ENCODE data around the gene DNAJC22. TPM values are rescaled to one million over a fixed set of nuclear protein-coding genes. Genes with fewer than 3 reads are reported as not detected.

The DNAJC22 gene
- total and polyA plus RNA-seq, 9 of the 15 experiments (the other 6 are each of a cell fraction or from before 2014, with no cell fraction given) = 0.10 to 1.2 (median 0.47) TPM

DNA sequence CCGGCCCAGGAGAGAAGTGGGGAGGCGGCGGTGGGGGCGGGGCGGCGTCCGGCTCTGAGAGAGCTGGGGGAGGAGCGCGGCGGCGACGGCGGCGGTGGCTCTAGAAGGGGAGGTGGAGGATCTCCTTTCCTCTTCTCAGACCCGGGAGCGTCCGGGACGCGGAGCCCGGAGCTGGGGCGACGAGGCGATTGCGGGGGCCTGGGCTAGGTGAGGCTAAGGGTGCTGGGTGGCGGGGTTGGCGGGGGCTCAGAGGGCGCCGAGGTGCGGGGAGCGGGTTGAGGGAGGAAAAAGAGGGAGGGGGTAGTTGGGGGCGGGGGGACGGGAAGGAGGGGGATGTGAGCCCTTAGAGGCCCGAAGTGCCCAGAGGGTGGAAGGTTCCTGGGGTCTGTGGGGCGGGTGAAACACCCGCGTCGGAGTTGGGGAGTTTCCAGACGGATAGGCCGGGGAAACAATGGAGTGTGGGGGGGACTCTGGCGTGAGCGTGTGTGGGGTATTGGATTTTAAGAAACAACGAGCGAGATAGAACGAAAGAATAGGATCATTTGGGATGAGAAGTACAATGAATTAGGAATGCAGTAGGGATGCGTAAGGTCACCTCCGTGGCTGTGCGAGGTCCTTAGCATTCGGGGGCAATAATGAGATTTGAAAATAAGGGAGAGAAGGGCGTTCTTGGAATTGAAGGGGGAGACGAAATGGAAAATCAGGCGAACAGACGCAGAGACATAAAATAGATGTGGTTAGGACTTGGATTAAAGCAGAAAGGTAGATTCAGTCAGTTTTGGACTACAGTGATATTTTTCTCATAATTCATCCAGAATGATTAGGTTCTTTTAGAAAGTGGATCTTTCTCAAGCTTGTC is 20.9 kb downstream of the DNAJC22 start, which contains the start of gene SPATS2 (continued):
- TF ChIP-seq, protein P1, sequence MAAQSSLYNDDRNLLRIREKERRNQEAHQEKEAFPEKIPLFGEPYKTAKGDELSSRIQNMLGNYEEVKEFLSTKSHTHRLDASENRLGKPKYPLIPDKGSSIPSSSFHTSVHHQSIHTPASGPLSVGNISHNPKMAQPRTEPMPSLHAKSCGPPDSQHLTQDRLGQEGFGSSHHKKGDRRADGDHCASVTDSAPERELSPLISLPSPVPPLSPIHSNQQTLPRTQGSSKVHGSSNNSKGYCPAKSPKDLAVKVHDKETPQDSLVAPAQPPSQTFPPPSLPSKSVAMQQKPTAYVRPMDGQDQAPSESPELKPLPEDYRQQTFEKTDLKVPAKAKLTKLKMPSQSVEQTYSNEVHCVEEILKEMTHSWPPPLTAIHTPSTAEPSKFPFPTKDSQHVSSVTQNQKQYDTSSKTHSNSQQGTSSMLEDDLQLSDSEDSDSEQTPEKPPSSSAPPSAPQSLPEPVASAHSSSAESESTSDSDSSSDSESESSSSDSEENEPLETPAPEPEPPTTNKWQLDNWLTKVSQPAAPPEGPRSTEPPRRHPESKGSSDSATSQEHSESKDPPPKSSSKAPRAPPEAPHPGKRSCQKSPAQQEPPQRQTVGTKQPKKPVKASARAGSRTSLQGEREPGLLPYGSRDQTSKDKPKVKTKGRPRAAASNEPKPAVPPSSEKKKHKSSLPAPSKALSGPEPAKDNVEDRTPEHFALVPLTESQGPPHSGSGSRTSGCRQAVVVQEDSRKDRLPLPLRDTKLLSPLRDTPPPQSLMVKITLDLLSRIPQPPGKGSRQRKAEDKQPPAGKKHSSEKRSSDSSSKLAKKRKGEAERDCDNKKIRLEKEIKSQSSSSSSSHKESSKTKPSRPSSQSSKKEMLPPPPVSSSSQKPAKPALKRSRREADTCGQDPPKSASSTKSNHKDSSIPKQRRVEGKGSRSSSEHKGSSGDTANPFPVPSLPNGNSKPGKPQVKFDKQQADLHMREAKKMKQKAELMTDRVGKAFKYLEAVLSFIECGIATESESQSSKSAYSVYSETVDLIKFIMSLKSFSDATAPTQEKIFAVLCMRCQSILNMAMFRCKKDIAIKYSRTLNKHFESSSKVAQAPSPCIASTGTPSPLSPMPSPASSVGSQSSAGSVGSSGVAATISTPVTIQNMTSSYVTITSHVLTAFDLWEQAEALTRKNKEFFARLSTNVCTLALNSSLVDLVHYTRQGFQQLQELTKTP (IDR thresholded peaks at IDR 0.05; ENCODE audit: low read depth in 1 of 2, partially characterized antibody in 2 of 2) = no peak
- TF ChIP-seq DPF2 (IDR thresholded peaks at IDR 0.05) (peak; percentile 11; the same call in 1 of the 2 replicates), PHTF2 (CRISPR knock-in tag; IDR thresholded peaks at IDR 0.05) (no peak), RBFOX2 (IDR thresholded peaks at IDR 0.05; ENCODE audit: low read depth, low read length) (0 out of 2 replicates have a peak, but pooled peaks have one; percentile 40), KDM1A (IDR thresholded peaks at IDR 0.05) (peak in 1 of 2 experiments; percentile 50; a peak in 1 of 4 replicates), ZNF217 (CRISPR knock-in tag; IDR thresholded peaks at IDR 0.05) (no peak), KDM5B (IDR thresholded peaks at IDR 0.05; ENCODE audit: insufficient replicate concordance, low read depth, low read length) (peak; percentile 44), EP400 (IDR thresholded peaks at IDR 0.05) (no peak), ZFP30 (CRISPR knock-in tag; IDR thresholded peaks at IDR 0.05; ENCODE audit: borderline replicate concordance) (no peak), COPS2 (conservative IDR thresholded peaks at IDR 0.05) (no peak)
- TF ChIP-seq, protein P2, sequence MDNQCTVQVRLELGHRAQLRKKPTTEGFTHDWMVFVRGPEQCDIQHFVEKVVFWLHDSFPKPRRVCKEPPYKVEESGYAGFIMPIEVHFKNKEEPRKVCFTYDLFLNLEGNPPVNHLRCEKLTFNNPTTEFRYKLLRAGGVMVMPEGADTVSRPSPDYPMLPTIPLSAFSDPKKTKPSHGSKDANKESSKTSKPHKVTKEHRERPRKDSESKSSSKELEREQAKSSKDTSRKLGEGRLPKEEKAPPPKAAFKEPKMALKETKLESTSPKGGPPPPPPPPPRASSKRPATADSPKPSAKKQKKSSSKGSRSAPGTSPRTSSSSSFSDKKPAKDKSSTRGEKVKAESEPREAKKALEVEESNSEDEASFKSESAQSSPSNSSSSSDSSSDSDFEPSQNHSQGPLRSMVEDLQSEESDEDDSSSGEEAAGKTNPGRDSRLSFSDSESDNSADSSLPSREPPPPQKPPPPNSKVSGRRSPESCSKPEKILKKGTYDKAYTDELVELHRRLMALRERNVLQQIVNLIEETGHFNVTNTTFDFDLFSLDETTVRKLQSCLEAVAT (IDR thresholded peaks at IDR 0.05) = peak in 1 of 2 experiments; percentile 57; a peak in 1 of 4 replicates
- TF ChIP-seq, protein P3, sequence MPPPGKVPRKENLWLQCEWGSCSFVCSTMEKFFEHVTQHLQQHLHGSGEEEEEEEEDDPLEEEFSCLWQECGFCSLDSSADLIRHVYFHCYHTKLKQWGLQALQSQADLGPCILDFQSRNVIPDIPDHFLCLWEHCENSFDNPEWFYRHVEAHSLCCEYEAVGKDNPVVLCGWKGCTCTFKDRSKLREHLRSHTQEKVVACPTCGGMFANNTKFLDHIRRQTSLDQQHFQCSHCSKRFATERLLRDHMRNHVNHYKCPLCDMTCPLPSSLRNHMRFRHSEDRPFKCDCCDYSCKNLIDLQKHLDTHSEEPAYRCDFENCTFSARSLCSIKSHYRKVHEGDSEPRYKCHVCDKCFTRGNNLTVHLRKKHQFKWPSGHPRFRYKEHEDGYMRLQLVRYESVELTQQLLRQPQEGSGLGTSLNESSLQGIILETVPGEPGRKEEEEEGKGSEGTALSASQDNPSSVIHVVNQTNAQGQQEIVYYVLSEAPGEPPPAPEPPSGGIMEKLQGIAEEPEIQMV (tag; conservative IDR thresholded peaks at IDR 0.05; ENCODE audit: low read depth) = 0 out of 2 replicates have a peak, but pooled peaks have one; percentile 9
- TF ChIP-seq, protein P4, sequence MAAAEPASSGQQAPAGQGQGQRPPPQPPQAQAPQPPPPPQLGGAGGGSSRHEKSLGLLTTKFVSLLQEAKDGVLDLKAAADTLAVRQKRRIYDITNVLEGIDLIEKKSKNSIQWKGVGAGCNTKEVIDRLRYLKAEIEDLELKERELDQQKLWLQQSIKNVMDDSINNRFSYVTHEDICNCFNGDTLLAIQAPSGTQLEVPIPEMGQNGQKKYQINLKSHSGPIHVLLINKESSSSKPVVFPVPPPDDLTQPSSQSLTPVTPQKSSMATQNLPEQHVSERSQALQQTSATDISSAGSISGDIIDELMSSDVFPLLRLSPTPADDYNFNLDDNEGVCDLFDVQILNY (CRISPR knock-in tag; IDR thresholded peaks at IDR 0.05) = 0 out of 2 replicates have a peak, but pooled peaks have one; percentile 4
